ENCODE results near the gene LMBR1L.

Gene LMBR1L

GRCh38 chr12:49051373-49051764 is 59.3 kb downstream of the LMBR1L start:
- no peak for DNase-seq

- DNase-seq, result no peak
These were observed 59.9 kb downstream of the LMBR1L start for GRCh38 chr12:49050507-49051372.

- no peak for DNase-seq
These were observed 61.0 kb downstream of the LMBR1L start for GRCh38 chr12:49049566-49050224.

- DNase-seq, result no peak
These were observed 61.7 kb downstream of the LMBR1L start for GRCh38 chr12:49048953-49049352.

Measured in activated naive CD4-positive, alpha-beta T cell treated with anti-CD3 and anti-CD28 coated beads, Interleukin-2, amount 50 U/mL, for 16 hours (primary cell).